ENCODE data around the gene LRRC8D. TPM values are rescaled to one million over a fixed set of nuclear protein-coding genes. Genes with fewer than 3 reads are reported as not detected.

LRRC8D gene
- total RNA-seq, 1 experiment from 2014 or later, result 39.4 TPM

DNA sequence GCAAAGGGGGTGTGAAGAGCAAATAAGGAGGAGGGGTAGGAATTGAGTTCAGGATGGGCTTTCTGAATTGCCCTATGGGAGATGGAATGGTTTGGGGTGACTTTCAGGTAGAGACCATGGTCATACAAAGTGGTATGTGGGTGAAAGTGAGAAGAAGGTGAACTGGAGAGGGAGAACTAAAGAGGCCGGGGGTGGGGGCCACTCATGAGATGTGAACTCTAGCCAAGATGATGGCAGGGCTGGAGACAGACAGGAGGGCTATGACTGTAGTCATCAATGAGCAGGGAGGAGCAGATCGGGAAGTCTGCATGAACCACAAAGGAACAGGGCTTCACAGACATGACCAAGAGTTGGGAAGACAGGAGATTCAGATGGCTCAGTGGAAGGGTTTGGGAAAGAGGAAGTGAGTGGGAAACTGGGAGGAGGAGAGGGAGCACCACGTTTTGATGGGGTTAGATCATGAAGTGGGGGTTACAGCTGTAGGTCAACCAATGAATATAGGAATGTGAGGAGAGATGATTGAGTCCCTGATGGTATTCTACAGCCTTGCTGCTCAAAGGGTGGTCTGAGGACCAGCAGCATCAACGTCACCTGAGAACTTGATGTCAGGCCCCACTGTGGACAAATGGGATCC lies 20.7 kb upstream of the LRRC8D start:
- no peaks in the 10 kb centered on the region for H3K4me1 Mint-ChIP-seq (ENCODE audit: low read depth, unreplicated experiment)
- no peaks in the 10 kb centered on the region for H3K27me3 ChIP-seq (replicated peaks; ENCODE audit: control insufficient read depth, insufficient read depth, low read length)
- intact Hi-C loops (cut with micrococcal nuclease; ENCODE audit: unreplicated experiment), result loop anchor here (10.0 kb wide), 1 partner anchor 105 kb away; no protein-coding TSS in a partner anchor
- no peak overlapping the region for H3K4me3 Mint-ChIP-seq (ENCODE audit: unreplicated experiment)
- H3K36me3 ChIP-seq (ENCODE audit: control insufficient read depth, insufficient read depth, low read length), result no peaks in the 10 kb centered on the region
- no peaks in the 10 kb centered on the region for H3K9me3 Mint-ChIP-seq (ENCODE audit: unreplicated experiment)
- no peaks in the 10 kb centered on the region for H3K4me1 ChIP-seq
- ChIA-PET POLR2A (no interaction called here), CTCF (no interaction called here)
- no peak overlapping the region for H3K27ac Mint-ChIP-seq (ENCODE audit: unreplicated experiment)
- H3K27me3 Mint-ChIP-seq (ENCODE audit: insufficient read depth, unreplicated experiment), result no peaks in the 10 kb centered on the region
- H3K4me3 ChIP-seq (ENCODE audit: low read depth, low read length), result no peak overlapping the region
- TF ChIP-seq, protein P1, sequence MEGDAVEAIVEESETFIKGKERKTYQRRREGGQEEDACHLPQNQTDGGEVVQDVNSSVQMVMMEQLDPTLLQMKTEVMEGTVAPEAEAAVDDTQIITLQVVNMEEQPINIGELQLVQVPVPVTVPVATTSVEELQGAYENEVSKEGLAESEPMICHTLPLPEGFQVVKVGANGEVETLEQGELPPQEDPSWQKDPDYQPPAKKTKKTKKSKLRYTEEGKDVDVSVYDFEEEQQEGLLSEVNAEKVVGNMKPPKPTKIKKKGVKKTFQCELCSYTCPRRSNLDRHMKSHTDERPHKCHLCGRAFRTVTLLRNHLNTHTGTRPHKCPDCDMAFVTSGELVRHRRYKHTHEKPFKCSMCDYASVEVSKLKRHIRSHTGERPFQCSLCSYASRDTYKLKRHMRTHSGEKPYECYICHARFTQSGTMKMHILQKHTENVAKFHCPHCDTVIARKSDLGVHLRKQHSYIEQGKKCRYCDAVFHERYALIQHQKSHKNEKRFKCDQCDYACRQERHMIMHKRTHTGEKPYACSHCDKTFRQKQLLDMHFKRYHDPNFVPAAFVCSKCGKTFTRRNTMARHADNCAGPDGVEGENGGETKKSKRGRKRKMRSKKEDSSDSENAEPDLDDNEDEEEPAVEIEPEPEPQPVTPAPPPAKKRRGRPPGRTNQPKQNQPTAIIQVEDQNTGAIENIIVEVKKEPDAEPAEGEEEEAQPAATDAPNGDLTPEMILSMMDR (IDR thresholded peaks at IDR 0.05; ENCODE audit: insufficient read depth in 1 of 2, low read depth in 1 of 2, low read length in 1 of 2, severe bottlenecking in 1 of 2, unreplicated experiment in 1 of 2), result no peak
- no peaks in the 10 kb centered on the region for H3K36me3 Mint-ChIP-seq (ENCODE audit: insufficient read depth, unreplicated experiment)
- BruUV-seq (replicated peaks), result no TSS peak
- no peaks in the 10 kb centered on the region for H3K9me3 ChIP-seq
- DNase-seq, result no peak

DNA sequence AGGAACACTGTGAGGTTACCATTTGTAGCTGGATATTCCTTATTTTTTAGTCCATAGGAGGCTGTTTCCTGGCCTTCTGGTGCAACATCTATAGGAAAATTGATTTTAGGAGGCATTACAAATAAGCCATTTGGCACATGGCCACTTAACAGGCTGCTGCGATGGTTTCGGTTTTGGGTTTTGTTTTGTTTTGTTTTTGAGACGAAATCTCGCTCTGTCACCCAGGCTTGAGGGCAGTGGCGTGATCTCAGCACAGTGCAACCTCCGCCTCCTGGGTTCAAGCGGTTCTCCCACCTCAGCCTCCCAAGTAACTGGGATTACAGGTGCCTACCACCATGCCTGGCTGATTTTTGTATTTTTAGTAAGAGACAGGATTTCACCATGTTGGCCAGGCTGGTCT lies 20.1 kb upstream of the LRRC8D start:
- CTCF ChIA-PET, result no interaction called here
- H3K27me3 Mint-ChIP-seq (ENCODE audit: insufficient read depth, unreplicated experiment), result no peaks in the 10 kb centered on the region

DNA sequence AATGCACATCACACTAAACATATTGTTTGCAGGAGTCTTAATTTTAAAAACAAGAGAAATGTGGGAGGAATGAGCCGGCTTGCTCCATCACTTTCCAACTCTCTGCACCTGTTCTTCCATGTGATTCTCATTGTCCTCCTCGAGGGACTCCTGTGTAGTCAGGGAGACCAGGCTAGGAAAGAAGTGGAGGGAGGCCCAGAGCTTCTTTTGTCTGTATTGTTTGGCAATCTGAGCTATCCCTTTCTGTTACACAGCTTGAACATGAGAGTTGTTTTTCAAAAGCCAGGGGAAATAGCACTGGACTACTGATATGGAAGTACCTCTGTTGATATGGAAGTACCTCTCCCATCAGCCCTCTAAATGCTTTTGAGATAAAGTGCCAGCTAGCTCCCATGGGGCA lies 18.8 kb upstream of the LRRC8D start:
- Histone ChIP-seq H3K4me3 (ENCODE audit: low read depth, low read length) (no peak overlapping the region), H3K9me3 (no peaks in the 10 kb centered on the region), H3K36me3 (ENCODE audit: control insufficient read depth, insufficient read depth, low read length) (no peaks in the 10 kb centered on the region), H3K4me1 (peaks cover 2% of the 10 kb centered on the region), H3K27me3 (replicated peaks; ENCODE audit: control insufficient read depth, insufficient read depth, low read length) (no peaks in the 10 kb centered on the region)
- Mint-ChIP-seq H3K9me3 (ENCODE audit: unreplicated experiment) (no peaks in the 10 kb centered on the region), H3K27me3 (ENCODE audit: insufficient read depth, unreplicated experiment) (no peaks in the 10 kb centered on the region), H3K4me3 (ENCODE audit: unreplicated experiment) (no peak overlapping the region), H3K4me1 (ENCODE audit: low read depth, unreplicated experiment) (no peaks in the 10 kb centered on the region), H3K27ac (ENCODE audit: unreplicated experiment) (no peak overlapping the region), H3K36me3 (ENCODE audit: insufficient read depth, unreplicated experiment) (no peaks in the 10 kb centered on the region)
- DNase-seq, result no peak
- no TSS peak for BruUV-seq (replicated peaks)
- TF ChIP-seq, protein P1 (IDR thresholded peaks at IDR 0.05; ENCODE audit: insufficient read depth in 1 of 2, low read depth in 1 of 2, low read length in 1 of 2, severe bottlenecking in 1 of 2, unreplicated experiment in 1 of 2), result no peak
- CTCF ChIA-PET, result interaction anchor here (0.6 to 0.7 kb wide), 3 partner anchors 76 to 162 kb away, joined by 3 to 12 read pairs (median 3); no protein-coding TSS in a partner anchor
- POLR2A ChIA-PET, result no interaction called here
- intact Hi-C loops (cut with micrococcal nuclease; ENCODE audit: unreplicated experiment), result loop anchor here (10.0 kb wide), 1 partner anchor 103 kb away; no protein-coding TSS in a partner anchor

More for the DNA sequence above, 20.1 kb upstream of the LRRC8D start:
- POLR2A ChIA-PET, result no interaction called here
- intact Hi-C loops (cut with micrococcal nuclease; ENCODE audit: unreplicated experiment), result loop anchor here (10.0 kb wide), 1 partner anchor 104 kb away; no protein-coding TSS in a partner anchor
- Histone ChIP-seq H3K36me3 (ENCODE audit: control insufficient read depth, insufficient read depth, low read length) (no peaks in the 10 kb centered on the region), H3K9me3 (no peaks in the 10 kb centered on the region), H3K4me1 (no peaks in the 10 kb centered on the region), H3K4me3 (ENCODE audit: low read depth, low read length) (no peak overlapping the region), H3K27me3 (replicated peaks; ENCODE audit: control insufficient read depth, insufficient read depth, low read length) (no peaks in the 10 kb centered on the region)
- DNase-seq, result no peak
- no peaks in the 10 kb centered on the region for H3K36me3 Mint-ChIP-seq (ENCODE audit: insufficient read depth, unreplicated experiment)
- no peaks in the 10 kb centered on the region for H3K4me1 Mint-ChIP-seq (ENCODE audit: low read depth, unreplicated experiment)
- no TSS peak for BruUV-seq (replicated peaks)
- TF ChIP-seq, protein P1 (IDR thresholded peaks at IDR 0.05; ENCODE audit: insufficient read depth in 1 of 2, low read depth in 1 of 2, low read length in 1 of 2, severe bottlenecking in 1 of 2, unreplicated experiment in 1 of 2), result no peak
- no peak overlapping the region for H3K4me3 Mint-ChIP-seq (ENCODE audit: unreplicated experiment)
- H3K9me3 Mint-ChIP-seq (ENCODE audit: unreplicated experiment), result no peaks in the 10 kb centered on the region
- H3K27ac Mint-ChIP-seq (ENCODE audit: unreplicated experiment), result no peak overlapping the region
